NT2/D1 (cell line): ENCODE results near the gene SURF4.
"Not testable (repeated sequence)": the region's sequence is repeated elsewhere in the genome, so short reads cannot be mapped to it uniquely, and the experiment has no call there.

Source experiments
- SUZ12 ChIP-seq: IDR thresholded peaks from 2 replicates; pipeline ENCODE4 v1.6.1; 2011; ENCODE audit not compliant: insufficient read length, insufficient read depth; ENCODE audit errors: extremely low read depth
- ZNF274 ChIP-seq: IDR thresholded peaks from 2 replicates; pipeline ENCODE4 v1.6.1; 2011; ENCODE audit warnings: mild to moderate bottlenecking, low read depth, low read length

DNA sequence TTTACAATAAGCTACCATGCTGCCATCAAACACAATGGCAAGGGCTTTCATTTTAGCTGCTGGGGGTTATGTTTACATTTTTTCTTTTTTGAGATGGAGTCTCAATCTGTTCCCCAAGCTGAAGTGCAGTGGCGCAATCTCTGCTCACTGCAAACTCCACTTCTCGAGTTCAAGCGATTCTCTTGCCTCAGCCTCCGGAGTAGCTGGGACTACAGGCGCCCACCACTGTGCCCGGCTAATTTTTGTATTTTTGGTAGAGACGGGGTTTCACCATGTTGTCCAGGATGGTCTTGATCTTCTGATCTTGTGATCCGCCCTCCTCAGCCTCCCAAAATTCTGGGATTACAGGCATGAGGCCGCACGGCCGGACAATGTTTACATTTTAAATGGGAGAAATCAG is 41.0 kb downstream of the SURF4 start:
- not testable (repeated sequence) for TF ChIP-seq ZNF274, SUZ12
